ENCODE data around the gene MBD5. TPM values are rescaled to one million over a fixed set of nuclear protein-coding genes. Genes with fewer than 3 reads are reported as not detected.
A peak's percentile ranks its signal among the peaks of the same experiment; 100 is the strongest.

MBD5 gene
- total RNA-seq, 1 experiment from 2014 or later: 8.5 TPM

DNA sequence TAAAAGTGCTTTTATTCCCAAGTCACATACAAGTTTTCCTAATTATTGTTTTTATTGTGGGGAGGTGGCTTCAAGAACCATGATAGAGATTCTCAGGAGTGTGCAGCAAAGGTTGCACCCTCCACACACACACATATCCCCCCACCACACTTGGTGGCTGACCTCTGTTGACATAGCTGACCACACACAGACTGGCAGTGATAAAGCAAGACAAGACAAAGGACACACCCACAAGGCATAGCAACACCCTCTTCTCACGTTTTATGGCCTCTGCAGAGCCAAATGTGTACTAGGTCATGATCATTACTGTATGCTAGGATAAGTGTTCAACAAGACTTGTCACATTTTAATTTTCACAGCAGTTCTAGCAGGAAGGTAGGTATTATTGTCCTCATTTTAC, 480.7 kb downstream of the MBD5 start:
- H3F3A ChIP-seq (ENCODE audit: low read length, unreplicated experiment): no peaks in the 10 kb centered on the region
- no peaks in the 10 kb centered on the region for H3K79me2 ChIP-seq (ENCODE audit: low read length)
- no peak overlapping the region for H3K27ac ChIP-seq (ENCODE audit: low read length)
- H3K4me2 ChIP-seq (ENCODE audit: low read length): no peak overlapping the region
- ChIA-PET CTCF (no interaction called here), POLR2A (ENCODE audit: unreplicated experiment) (no interaction called here)
- no peak overlapping the region for H3K4me3 ChIP-seq (ENCODE audit: low read length)
- intact Hi-C loops (cut with micrococcal nuclease): loop anchor here (10.0 kb wide), 1 partner anchor 287 kb away; no protein-coding TSS in a partner anchor
- H2AFZ ChIP-seq (ENCODE audit: low read length): no peak overlapping the region
- TF ChIP-seq EZH2 (IDR thresholded peaks at IDR 0.05; ENCODE audit: low read length, unreplicated experiment): no peak
- TF ChIP-seq, protein P1, sequence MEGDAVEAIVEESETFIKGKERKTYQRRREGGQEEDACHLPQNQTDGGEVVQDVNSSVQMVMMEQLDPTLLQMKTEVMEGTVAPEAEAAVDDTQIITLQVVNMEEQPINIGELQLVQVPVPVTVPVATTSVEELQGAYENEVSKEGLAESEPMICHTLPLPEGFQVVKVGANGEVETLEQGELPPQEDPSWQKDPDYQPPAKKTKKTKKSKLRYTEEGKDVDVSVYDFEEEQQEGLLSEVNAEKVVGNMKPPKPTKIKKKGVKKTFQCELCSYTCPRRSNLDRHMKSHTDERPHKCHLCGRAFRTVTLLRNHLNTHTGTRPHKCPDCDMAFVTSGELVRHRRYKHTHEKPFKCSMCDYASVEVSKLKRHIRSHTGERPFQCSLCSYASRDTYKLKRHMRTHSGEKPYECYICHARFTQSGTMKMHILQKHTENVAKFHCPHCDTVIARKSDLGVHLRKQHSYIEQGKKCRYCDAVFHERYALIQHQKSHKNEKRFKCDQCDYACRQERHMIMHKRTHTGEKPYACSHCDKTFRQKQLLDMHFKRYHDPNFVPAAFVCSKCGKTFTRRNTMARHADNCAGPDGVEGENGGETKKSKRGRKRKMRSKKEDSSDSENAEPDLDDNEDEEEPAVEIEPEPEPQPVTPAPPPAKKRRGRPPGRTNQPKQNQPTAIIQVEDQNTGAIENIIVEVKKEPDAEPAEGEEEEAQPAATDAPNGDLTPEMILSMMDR (conservative IDR thresholded peaks at IDR 0.05; ENCODE audit: low read depth, low read length): no peak
- no TSS peak for BruUV-seq (replicated peaks)
- H3K9me3 ChIP-seq (ENCODE audit: low read length): no peaks in the 10 kb centered on the region
- H3K9me2 ChIP-seq (replicated peaks; ENCODE audit: low read length): no peaks in the 10 kb centered on the region
- peak; percentile 49; the same call in 1 of the 2 replicates for ATAC-seq
- no peaks in the 10 kb centered on the region for H3K36me3 ChIP-seq (ENCODE audit: low read depth, low read length)
- peaks cover 4% of the 10 kb centered on the region; the same call in 1 of the 2 replicates for H3K4me1 ChIP-seq (ENCODE audit: insufficient read depth, low read length)
- no peaks in the 10 kb centered on the region for H4K20me1 ChIP-seq (ENCODE audit: low read length)
- no peaks in the 10 kb centered on the region for H3K27me3 ChIP-seq (ENCODE audit: low read length)
- DNase-seq: peak; percentile 8
- H3K9ac ChIP-seq (ENCODE audit: low read length): no peak overlapping the region

DNA sequence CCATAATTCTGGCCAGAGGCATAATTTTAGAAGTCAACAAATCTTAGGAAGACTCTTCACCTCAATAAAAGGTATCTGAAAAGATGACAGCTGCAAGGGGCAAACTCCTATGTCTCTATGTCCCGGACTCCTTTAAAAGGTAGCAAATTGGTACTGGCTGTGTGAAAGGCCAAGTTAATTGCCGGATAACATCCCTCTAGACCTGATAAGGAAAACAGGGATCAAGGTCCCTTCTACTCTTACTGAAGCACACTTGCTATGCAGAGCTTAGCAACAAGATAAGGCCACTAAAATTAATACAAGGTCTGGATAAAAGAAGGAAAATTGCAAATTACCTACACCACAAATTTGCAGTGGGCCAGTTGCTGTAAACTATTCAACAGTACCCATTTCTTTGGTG, 482.6 kb downstream of the MBD5 start:
- Histone ChIP-seq H3K4me3 (ENCODE audit: low read length) (no peak overlapping the region), H3K4me2 (ENCODE audit: low read length) (no peak overlapping the region), H3K27me3 (ENCODE audit: low read length) (no peaks in the 10 kb centered on the region), H3K9ac (ENCODE audit: low read length) (no peak overlapping the region), H4K20me1 (ENCODE audit: low read length) (no peaks in the 10 kb centered on the region), H3K4me1 (ENCODE audit: insufficient read depth, low read length) (peaks cover 4% of the 10 kb centered on the region; the same call in 1 of the 2 replicates), H3K79me2 (ENCODE audit: low read length) (no peaks in the 10 kb centered on the region), H3K36me3 (ENCODE audit: low read depth, low read length) (no peaks in the 10 kb centered on the region), H3K27ac (ENCODE audit: low read length) (no peak overlapping the region), H3F3A (ENCODE audit: low read length, unreplicated experiment) (no peaks in the 10 kb centered on the region), H3K9me3 (ENCODE audit: low read length) (no peaks in the 10 kb centered on the region), H2AFZ (ENCODE audit: low read length) (no peak overlapping the region), H3K9me2 (replicated peaks; ENCODE audit: low read length) (no peaks in the 10 kb centered on the region)
- TF ChIP-seq, protein P1 (conservative IDR thresholded peaks at IDR 0.05; ENCODE audit: low read depth, low read length): no peak
- TF ChIP-seq EZH2phosphoT487 (IDR thresholded peaks at IDR 0.05; ENCODE audit: borderline replicate concordance, low read length) (no peak), EZH2 (IDR thresholded peaks at IDR 0.05; ENCODE audit: low read length, unreplicated experiment) (no peak)
- intact Hi-C loops (cut with micrococcal nuclease): loop anchor here (10.0 kb wide), 1 partner anchor 289 kb away; no protein-coding TSS in a partner anchor
- CTCF ChIA-PET: no interaction called here
- DNase-seq (no peak), ATAC-seq (no peak)
- no TSS peak for BruUV-seq (replicated peaks)
- POLR2A ChIA-PET (ENCODE audit: unreplicated experiment): no interaction called here

DNA sequence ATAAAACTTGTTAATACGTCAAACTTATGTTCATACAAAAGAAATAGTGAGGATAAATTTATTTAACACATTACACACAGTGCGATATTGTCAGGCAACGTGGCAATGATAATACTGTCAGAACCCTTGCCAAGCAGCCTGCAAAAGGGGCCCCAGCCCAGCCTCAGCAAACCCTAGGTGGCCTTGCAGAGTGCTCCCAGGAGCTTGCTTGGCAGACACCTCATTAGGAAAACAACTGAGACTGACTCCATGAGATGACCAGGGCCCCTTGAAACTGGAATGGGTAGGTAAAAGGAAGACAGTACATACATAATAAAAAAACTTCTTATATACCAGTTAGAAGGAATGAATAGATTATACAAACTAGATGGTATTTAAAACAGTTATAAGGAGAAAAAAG, 487.1 kb downstream of the MBD5 start:
- no peaks in the 10 kb centered on the region for H4K20me1 ChIP-seq (ENCODE audit: low read length)
- no peak overlapping the region for H2AFZ ChIP-seq (ENCODE audit: low read length)
- CTCF ChIA-PET: no interaction called here
- POLR2A ChIA-PET (ENCODE audit: unreplicated experiment): no interaction called here
- no peaks in the 10 kb centered on the region for H3K36me3 ChIP-seq (ENCODE audit: low read depth, low read length)
- TF ChIP-seq EZH2 (IDR thresholded peaks at IDR 0.05; ENCODE audit: low read length, unreplicated experiment) (no peak), EZH2phosphoT487 (IDR thresholded peaks at IDR 0.05; ENCODE audit: borderline replicate concordance, low read length) (no peak)
- TF ChIP-seq, protein P1 (conservative IDR thresholded peaks at IDR 0.05; ENCODE audit: low read depth, low read length): no peak
- no peaks in the 10 kb centered on the region for H3K27me3 ChIP-seq (ENCODE audit: low read length)
- BruUV-seq (replicated peaks): no TSS peak
- H3K4me1 ChIP-seq (ENCODE audit: insufficient read depth, low read length): peaks cover 5% of the 10 kb centered on the region; the same call in 1 of the 2 replicates
- H3K9me2 ChIP-seq (replicated peaks; ENCODE audit: low read length): no peaks in the 10 kb centered on the region
- no peak overlapping the region for H3K4me3 ChIP-seq (ENCODE audit: low read length)
- H3K9ac ChIP-seq (ENCODE audit: low read length): no peak overlapping the region
- no peaks in the 10 kb centered on the region for H3K9me3 ChIP-seq (ENCODE audit: low read length)
- no peaks in the 10 kb centered on the region for H3F3A ChIP-seq (ENCODE audit: low read length, unreplicated experiment)
- no peaks in the 10 kb centered on the region for H3K79me2 ChIP-seq (ENCODE audit: low read length)
- DNase-seq (no peak), ATAC-seq (no peak)
- intact Hi-C loops (cut with micrococcal nuclease): loop anchor here (5.0 to 10.0 kb wide), 2 partner anchors 293 to 484 kb away; no protein-coding TSS in a partner anchor
- H3K4me2 ChIP-seq (ENCODE audit: low read length): no peak overlapping the region
- H3K27ac ChIP-seq (ENCODE audit: low read length): no peak overlapping the region
